HepG2 (cell line): Measurements from ENCODE around the gene TSPYL6. TPM values are rescaled to one million over a fixed set of nuclear protein-coding genes. Genes with fewer than 3 reads are reported as not detected.
A peak's percentile ranks its signal among the peaks of the same experiment; 100 is the strongest.

Experiments used
- ARNT ChIP-seq: fragments of 450-650 bp; IDR thresholded peaks from 2 replicates; pipeline ENCODE4 v1.6.1; 2017
- ATF1 ChIP-seq: IDR thresholded peaks from 2 replicates; pipeline ENCODE4 v1.6.1; 2016; ENCODE audit warnings: mild to moderate bottlenecking, control low read depth
- CAMTA2 ChIP-seq: sonication (generic); formaldehyde crosslinking; IDR thresholded peaks from 2 replicates; pipeline ENCODE4 v1.4.0; 2020; ENCODE audit warnings: mild to moderate bottlenecking, missing genetic modification reagents, borderline replicate concordance
- CEBPB ChIP-seq: IDR thresholded peaks from 2 replicates; pipeline ENCODE4 v1.6.1; 2011; ENCODE audit warnings: low read depth, low read length, improper control_type of control experiment, borderline replicate concordance
- MIER3 ChIP-seq: IDR thresholded peaks from 2 replicates; pipeline ENCODE4 v1.6.1; 2016; ENCODE audit warnings: missing compliant biosample characterization, borderline replicate concordance
- ONECUT2 ChIP-seq: sonication (generic); formaldehyde crosslinking; IDR thresholded peaks from 2 replicates; pipeline ENCODE4 v1.4.0; 2020; ENCODE audit warnings: missing genetic modification reagents
- RXRA ChIP-seq: sonication (generic); formaldehyde crosslinking; IDR thresholded peaks from 2 replicates; pipeline ENCODE4 v1.5.1; 2020; ENCODE audit warnings: missing genetic modification reagents
- SIN3A ChIP-seq: IDR thresholded peaks from 2 replicates; pipeline ENCODE4 v1.6.1; 2011; ENCODE audit warnings: low read depth, mild to moderate bottlenecking, control low read depth, low read length, borderline replicate concordance
- SP1 ChIP-seq, 2 experiments: fragments of 450-650 bp in 1 of 2; sonication (generic) in 1 of 2; formaldehyde crosslinking in 1 of 2; IDR thresholded peaks; 2 replicates each; pipeline versions ENCODE4 v1.4.0 to v1.6.1; 2016 to 2020; ENCODE audit warnings: missing genetic modification reagents in 1 of 2
- TBL1XR1 ChIP-seq: fragments of 150-350 bp; IDR thresholded peaks from 2 replicates; pipeline ENCODE4 v1.6.1; 2014; ENCODE audit warnings: borderline replicate concordance, low read length; ENCODE audit not compliant: partially characterized antibody
- YY1 ChIP-seq: IDR thresholded peaks from 2 replicates; pipeline ENCODE4 v1.6.1; 2011; ENCODE audit warnings: low read length, low read depth, moderate library complexity, mild to moderate bottlenecking; ENCODE audit not compliant: insufficient read depth, insufficient replicate concordance
- ZNF160 ChIP-seq: sonication (generic); formaldehyde crosslinking; IDR thresholded peaks from 2 replicates; pipeline ENCODE4 v1.8.0; 2022; ENCODE audit warnings: mild to moderate bottlenecking, inconsistent platforms, missing genetic modification reagents
- ZNF30 ChIP-seq: sonication (generic); formaldehyde crosslinking; IDR thresholded peaks from 2 replicates; pipeline ENCODE4 v1.5.0; 2020; ENCODE audit warnings: mild to moderate bottlenecking, missing genetic modification reagents
- ZNF331 ChIP-seq: sonication (generic); formaldehyde crosslinking; IDR thresholded peaks from 2 replicates; pipeline ENCODE4 v1.4.0; 2020; ENCODE audit warnings: missing genetic modification reagents
- ZNF367 ChIP-seq: sonication (generic); formaldehyde crosslinking; IDR thresholded peaks from 2 replicates; pipeline ENCODE4 v1.4.0; 2020; ENCODE audit warnings: missing genetic modification reagents, borderline replicate concordance
- ZNF569 ChIP-seq: sonication (generic); formaldehyde crosslinking; IDR thresholded peaks from 2 replicates; pipeline ENCODE4 v1.5.0; 2020; ENCODE audit warnings: mild to moderate bottlenecking, missing genetic modification reagents, moderate library complexity, borderline replicate concordance
- ZNF780A ChIP-seq: sonication (generic); formaldehyde crosslinking; IDR thresholded peaks from 2 replicates; pipeline ENCODE4 v1.8.0; 2022; ENCODE audit warnings: mild to moderate bottlenecking, missing genetic modification reagents, moderate library complexity
- ZSCAN9 ChIP-seq: IDR thresholded peaks from 2 replicates; pipeline ENCODE4 v1.6.1; 2016; ENCODE audit warnings: borderline replicate concordance
- polyA plus RNA-seq, 8 experiments: library from polyadenylated mRNA; depleted of rRNA in 3 of 8; stranded (reverse) in 7 of 8; unstranded in 1 of 8; fragments of >200 nt; fragmentation: Illumina TruSeq in 4 of 8; extraction: Trizol in 4 of 8; gene quantifications; 2 replicates each; pipeline versions ENCODE4 v1.2.1 to v1.2.3, GENCODE V29; 2011 to 2016; ENCODE audit warnings: low read depth in 4 of 8, missing spikeins in 1 of 8, mixed read lengths in 1 of 8; ENCODE audit not compliant: insufficient read depth in 1 of 8
- total RNA-seq, 5 experiments: library from RNA; depleted of rRNA; stranded (reverse); fragments of >200 nt; fragmentation: Illumina TruSeq; extraction: Trizol; gene quantifications; 2 replicates each; pipeline ENCODE4 v1.2.3, GENCODE V29; 2016; ENCODE audit warnings: low read depth in 1 of 5
- TF ChIP-seq, protein P1 (sequence below): sonication (generic); formaldehyde crosslinking; IDR thresholded peaks from 2 replicates; pipeline ENCODE4 v1.5.0; 2020; ENCODE audit warnings: missing genetic modification reagents, mild to moderate bottlenecking, borderline replicate concordance
- TF ChIP-seq, protein P2 (sequence below): IDR thresholded peaks from 2 replicates; pipeline ENCODE4 v1.6.1; 2016; ENCODE audit warnings: missing compliant biosample characterization, missing genetic modification reagents, borderline replicate concordance
- TF ChIP-seq, protein P3 (sequence below): sonication (generic); formaldehyde crosslinking; IDR thresholded peaks from 2 replicates; pipeline ENCODE4 v1.4.0; 2020; ENCODE audit warnings: missing genetic modification reagents
- TF ChIP-seq, protein P4 (sequence below): sonication (generic); formaldehyde crosslinking; IDR thresholded peaks from 2 replicates; pipeline ENCODE4 v1.4.0; 2020; ENCODE audit warnings: missing genetic modification reagents, mild to moderate bottlenecking, borderline replicate concordance

Gene TSPYL6
- total and polyA plus RNA-seq, 2 of the 13 experiments (the other 11 are each of a cell fraction or from before 2014, with no cell fraction given) = 0.03 TPM; not detected in 1

DNA sequence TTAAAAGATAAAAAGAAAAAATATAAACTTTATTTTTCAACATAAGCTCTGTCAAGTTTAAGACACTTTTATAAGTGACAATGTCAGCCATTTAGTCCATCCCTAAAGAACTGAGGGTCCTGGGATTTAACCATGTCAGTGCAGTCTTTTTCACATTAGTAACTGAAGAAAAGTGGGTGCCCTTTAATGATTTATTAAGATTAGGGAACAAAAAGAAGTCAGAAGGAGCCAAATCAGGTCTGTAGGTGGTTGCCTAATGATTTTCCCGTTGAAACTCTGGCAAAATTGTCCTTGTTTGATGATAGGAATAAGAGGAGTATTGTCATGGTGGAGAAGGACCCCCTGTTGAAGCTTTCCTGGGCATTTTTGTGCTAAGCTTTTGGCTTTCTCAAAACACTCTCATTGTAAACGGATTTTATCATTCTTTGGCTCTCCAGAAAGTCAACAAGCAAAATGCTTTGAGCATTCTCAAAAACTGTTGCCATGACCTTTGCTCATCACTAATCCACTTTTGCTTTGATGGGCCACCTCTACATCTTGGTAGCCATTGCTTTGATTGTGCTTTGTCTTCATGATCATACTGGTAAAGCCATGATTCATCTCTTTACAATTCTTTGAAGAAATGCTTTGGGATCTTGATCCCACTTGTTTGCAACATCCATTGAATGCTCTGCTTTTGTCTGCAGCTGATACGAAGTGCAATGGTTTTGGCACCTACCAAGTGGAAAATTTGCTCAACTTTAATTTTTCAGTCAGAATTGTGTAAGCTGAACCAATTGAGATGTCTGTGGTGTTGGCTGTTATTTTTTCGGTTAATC lies 22.0 kb downstream of the TSPYL6 start (continued):
- TF ChIP-seq, protein P1, sequence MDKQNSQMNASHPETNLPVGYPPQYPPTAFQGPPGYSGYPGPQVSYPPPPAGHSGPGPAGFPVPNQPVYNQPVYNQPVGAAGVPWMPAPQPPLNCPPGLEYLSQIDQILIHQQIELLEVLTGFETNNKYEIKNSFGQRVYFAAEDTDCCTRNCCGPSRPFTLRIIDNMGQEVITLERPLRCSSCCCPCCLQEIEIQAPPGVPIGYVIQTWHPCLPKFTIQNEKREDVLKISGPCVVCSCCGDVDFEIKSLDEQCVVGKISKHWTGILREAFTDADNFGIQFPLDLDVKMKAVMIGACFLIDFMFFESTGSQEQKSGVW (CRISPR knock-in tag) = no peak
- TF ChIP-seq ZNF367 (CRISPR knock-in tag) (no peak), ZNF331 (CRISPR knock-in tag) (peak; percentile 94), ZNF780A (no peak), ZNF30 (CRISPR knock-in tag) (no peak), ONECUT2 (CRISPR knock-in tag) (no peak; the same call in 1 of the 2 replicates), SIN3A (no peak), CAMTA2 (CRISPR knock-in tag) (no peak), YY1 (peak; percentile 63), ZNF160 (CRISPR knock-in tag) (no peak; the same call in 1 of the 2 replicates), MIER3 (peak; percentile 54; the same call in 1 of the 2 replicates), RXRA (CRISPR knock-in tag) (peak; percentile 72; the same call in 1 of the 2 replicates), ZSCAN9 (CRISPR knock-in tag) (peak; percentile 61; the same call in 1 of the 2 replicates), ARNT (no peak), CEBPB (peak; percentile 81; the same call in 1 of the 2 replicates), ZNF569 (CRISPR knock-in tag) (no peak), SP1 (IDR thresholded peaks at IDR 0.05) (no peak), SP1 (CRISPR knock-in tag; IDR thresholded peaks at IDR 0.05) (peak; percentile 50), TBL1XR1 (no peak), ATF1 (CRISPR knock-in tag) (peak; percentile 81)
- TF ChIP-seq, protein P2, sequence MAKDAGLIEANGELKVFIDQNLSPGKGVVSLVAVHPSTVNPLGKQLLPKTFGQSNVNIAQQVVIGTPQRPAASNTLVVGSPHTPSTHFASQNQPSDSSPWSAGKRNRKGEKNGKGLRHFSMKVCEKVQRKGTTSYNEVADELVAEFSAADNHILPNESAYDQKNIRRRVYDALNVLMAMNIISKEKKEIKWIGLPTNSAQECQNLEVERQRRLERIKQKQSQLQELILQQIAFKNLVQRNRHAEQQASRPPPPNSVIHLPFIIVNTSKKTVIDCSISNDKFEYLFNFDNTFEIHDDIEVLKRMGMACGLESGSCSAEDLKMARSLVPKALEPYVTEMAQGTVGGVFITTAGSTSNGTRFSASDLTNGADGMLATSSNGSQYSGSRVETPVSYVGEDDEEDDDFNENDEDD (CRISPR knock-in tag) = no peak
- TF ChIP-seq, protein P3, sequence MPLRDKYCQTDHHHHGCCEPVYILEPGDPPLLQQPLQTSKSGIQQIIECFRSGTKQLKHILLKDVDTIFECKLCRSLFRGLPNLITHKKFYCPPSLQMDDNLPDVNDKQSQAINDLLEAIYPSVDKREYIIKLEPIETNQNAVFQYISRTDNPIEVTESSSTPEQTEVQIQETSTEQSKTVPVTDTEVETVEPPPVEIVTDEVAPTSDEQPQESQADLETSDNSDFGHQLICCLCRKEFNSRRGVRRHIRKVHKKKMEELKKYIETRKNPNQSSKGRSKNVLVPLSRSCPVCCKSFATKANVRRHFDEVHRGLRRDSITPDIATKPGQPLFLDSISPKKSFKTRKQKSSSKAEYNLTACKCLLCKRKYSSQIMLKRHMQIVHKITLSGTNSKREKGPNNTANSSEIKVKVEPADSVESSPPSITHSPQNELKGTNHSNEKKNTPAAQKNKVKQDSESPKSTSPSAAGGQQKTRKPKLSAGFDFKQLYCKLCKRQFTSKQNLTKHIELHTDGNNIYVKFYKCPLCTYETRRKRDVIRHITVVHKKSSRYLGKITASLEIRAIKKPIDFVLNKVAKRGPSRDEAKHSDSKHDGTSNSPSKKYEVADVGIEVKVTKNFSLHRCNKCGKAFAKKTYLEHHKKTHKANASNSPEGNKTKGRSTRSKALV (CRISPR knock-in tag) = peak; percentile 45; the same call in 1 of the 2 replicates
- TF ChIP-seq, protein P4, sequence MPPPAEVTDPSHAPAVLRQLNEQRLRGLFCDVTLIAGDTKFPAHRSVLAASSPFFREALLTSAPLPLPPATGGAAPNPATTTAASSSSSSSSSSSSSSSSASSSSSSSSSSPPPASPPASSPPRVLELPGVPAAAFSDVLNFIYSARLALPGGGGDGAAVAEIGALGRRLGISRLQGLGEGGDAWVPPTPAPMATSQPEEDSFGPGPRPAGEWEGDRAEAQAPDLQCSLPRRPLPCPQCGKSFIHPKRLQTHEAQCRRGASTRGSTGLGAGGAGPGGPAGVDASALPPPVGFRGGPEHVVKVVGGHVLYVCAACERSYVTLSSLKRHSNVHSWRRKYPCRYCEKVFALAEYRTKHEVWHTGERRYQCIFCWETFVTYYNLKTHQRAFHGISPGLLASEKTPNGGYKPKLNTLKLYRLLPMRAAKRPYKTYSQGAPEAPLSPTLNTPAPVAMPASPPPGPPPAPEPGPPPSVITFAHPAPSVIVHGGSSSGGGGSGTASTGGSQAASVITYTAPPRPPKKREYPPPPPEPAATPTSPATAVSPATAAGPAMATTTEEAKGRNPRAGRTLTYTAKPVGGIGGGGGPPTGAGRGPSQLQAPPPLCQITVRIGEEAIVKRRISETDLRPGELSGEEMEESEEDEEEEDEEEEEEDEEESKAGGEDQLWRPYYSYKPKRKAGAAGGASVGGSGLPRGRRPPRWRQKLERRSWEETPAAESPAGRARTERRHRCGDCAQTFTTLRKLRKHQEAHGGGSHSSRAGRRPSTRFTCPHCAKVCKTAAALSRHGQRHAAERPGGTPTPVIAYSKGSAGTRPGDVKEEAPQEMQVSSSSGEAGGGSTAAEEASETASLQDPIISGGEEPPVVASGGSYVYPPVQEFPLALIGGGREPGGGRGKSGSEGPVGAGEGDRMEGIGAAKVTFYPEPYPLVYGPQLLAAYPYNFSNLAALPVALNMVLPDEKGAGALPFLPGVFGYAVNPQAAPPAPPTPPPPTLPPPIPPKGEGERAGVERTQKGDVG = no peak
